Activated naive CD8-positive, alpha-beta T cell treated with anti-CD3 and anti-CD28 coated beads, Interleukin-2, amount 10 ng/mL, durations not matched to agents 7 days and 5 days (primary cell): Measurements from ENCODE around the gene PROSER2. TPM values are rescaled to one million over a fixed set of nuclear protein-coding genes. Genes with fewer than 3 reads are reported as not detected.

Experiments used
- ATAC-seq: fragments of 150-1000 bp; cut with Tn5 transposase; one replicate; pipeline ENCODE4 v1.10.0; 2021; ENCODE audit warnings: low read depth, moderate library complexity
- POLR2A ChIA-PET: fragments of 350-600 bp; sonication (Branson Sonifier 250); formaldehyde crosslinking; loops from one replicate; lab custom pipeline; 2021; ENCODE audit warnings: antibody characterized with exemption; lab: Charles Lee
- DNase-seq: peaks from one replicate; pipeline ENCODE4 v3.0.0; 2021
- H3K27ac Mint-ChIP-seq: one replicate; pipeline ENCODE4 v1.8.0; 2022; ENCODE audit warnings: mild to moderate bottlenecking, mixed read lengths
- H3K27me3 Mint-ChIP-seq: one replicate; pipeline ENCODE4 v1.8.0; 2022; ENCODE audit warnings: mild to moderate bottlenecking, moderate library complexity, mixed read lengths
- H3K36me3 Mint-ChIP-seq: one replicate; pipeline ENCODE4 v1.8.0; 2021; ENCODE audit warnings: mild to moderate bottlenecking, mixed read lengths
- H3K4me1 Mint-ChIP-seq: one replicate; pipeline ENCODE4 v1.8.0; 2021; ENCODE audit warnings: mixed read lengths
- H3K4me3 Mint-ChIP-seq: one replicate; pipeline ENCODE4 v1.8.0; 2022; ENCODE audit warnings: mild to moderate bottlenecking, moderate library complexity, mixed read lengths
- H3K9me3 Mint-ChIP-seq: one replicate; pipeline ENCODE4 v1.8.0; 2021; ENCODE audit warnings: mixed read lengths
- total RNA-seq, 2 experiments: library from RNA; stranded (reverse); gene quantifications; one replicate each; pipeline ENCODE4 v1.2.3, GENCODE V29; 2021

Gene PROSER2
- total RNA-seq = 1 to 10 TPM; 1.0 to 1.2 TPM

- no peaks in the 10 kb centered on the region for H3K9me3 Mint-ChIP-seq
- H3K4me1 Mint-ChIP-seq = peaks cover 9% of the 10 kb centered on the region
- DNase-seq (peak; percentile 75), ATAC-seq (peak; percentile 77)
- POLR2A ChIA-PET = no interaction called here
- no peak within 1 kb of the TSS for H3K27ac Mint-ChIP-seq
- no peaks in the 10 kb centered on the region for H3K36me3 Mint-ChIP-seq
- H3K27me3 Mint-ChIP-seq = peaks cover 62% of the 10 kb centered on the region
- H3K4me3 Mint-ChIP-seq = peak within 1 kb of the TSS; percentile 76
Observed at GRCh38 chr10:11823122-11823988, at the start of gene PROSER2. TSS of gene PROSER2 (plus strand) at chr10:11823356. CDS start at chr10:11852078, 28,722 bp downstream.

- DNase-seq (no peak), ATAC-seq (no peak)
- Mint-ChIP-seq H3K27me3 (peaks cover 10% of the 10 kb centered on the region), H3K9me3 (no peaks in the 10 kb centered on the region), H3K4me3 (no peak overlapping the region), H3K4me1 (no peaks in the 10 kb centered on the region), H3K36me3 (no peaks in the 10 kb centered on the region), H3K27ac (no peak overlapping the region)
- POLR2A ChIA-PET = interaction anchor here (0.6 kb wide), 1 partner anchor 55 kb away, joined by 6 read pairs; no protein-coding TSS in a partner anchor
Observed at GRCh38 chr10:11773761-11774441, 49.3 kb upstream of the PROSER2 start.

DNA sequence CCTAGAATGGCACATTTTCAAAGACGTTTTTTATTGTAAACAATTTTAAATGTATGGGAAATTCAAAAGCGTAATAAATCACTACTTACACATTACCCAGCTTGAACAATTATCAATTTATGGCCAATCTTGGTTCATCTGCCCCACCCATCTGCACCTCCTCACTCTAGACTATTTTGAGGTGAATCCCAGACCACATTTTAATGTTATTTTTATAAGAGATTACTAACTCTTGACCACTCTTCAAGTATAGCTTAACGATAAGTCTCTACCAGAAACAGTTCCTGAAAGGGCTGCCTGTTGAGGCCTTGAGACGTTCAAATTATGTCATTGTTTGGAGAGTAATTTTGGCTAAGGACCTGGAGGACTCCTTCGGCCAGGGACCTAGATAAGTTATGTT, 47.7 kb upstream of the PROSER2 start:
- no peaks in the 10 kb centered on the region for H3K9me3 Mint-ChIP-seq
- no peaks in the 10 kb centered on the region for H3K36me3 Mint-ChIP-seq
- DNase-seq = no peak
- H3K27ac Mint-ChIP-seq = no peak overlapping the region
- no peak for ATAC-seq
- H3K4me3 Mint-ChIP-seq = no peak overlapping the region
- H3K27me3 Mint-ChIP-seq = peaks cover 8% of the 10 kb centered on the region
- POLR2A ChIA-PET = no interaction called here
- H3K4me1 Mint-ChIP-seq = no peaks in the 10 kb centered on the region

DNA sequence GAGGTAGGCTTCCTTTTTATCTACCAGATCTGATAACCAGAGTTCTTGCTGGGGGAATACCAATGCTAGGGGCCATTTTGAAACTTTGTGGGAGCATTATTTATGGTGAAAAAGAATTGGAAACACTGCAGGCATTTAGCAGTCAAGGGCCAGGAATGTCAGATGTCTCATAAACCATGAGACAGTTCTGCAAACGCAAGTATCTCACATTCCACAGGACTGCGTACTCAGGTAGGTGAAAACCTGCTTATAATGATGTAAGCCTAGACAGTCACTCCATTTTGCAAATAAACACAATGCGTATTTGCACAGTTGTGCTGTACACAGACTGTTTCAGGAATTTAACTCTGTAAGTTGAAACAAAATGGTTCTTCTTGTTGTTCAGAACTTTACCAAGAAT, 47.1 kb upstream of the PROSER2 start:
- POLR2A ChIA-PET = no interaction called here
- Mint-ChIP-seq H3K27ac (no peak overlapping the region), H3K9me3 (no peaks in the 10 kb centered on the region), H3K4me3 (no peak overlapping the region), H3K27me3 (peaks cover 8% of the 10 kb centered on the region), H3K4me1 (no peaks in the 10 kb centered on the region), H3K36me3 (no peaks in the 10 kb centered on the region)
- ATAC-seq = no peak
- no peak for DNase-seq

GRCh38 chr10:11781114-11781513, 42.0 kb upstream of the PROSER2 start:
- POLR2A ChIA-PET = no interaction called here
- no peaks in the 10 kb centered on the region for H3K36me3 Mint-ChIP-seq
- ATAC-seq (no peak), DNase-seq (no peak)
- H3K4me3 Mint-ChIP-seq = no peak overlapping the region
- no peak overlapping the region for H3K27ac Mint-ChIP-seq
- H3K9me3 Mint-ChIP-seq = no peaks in the 10 kb centered on the region
- H3K27me3 Mint-ChIP-seq = peaks cover 6% of the 10 kb centered on the region
- peaks cover 5% of the 10 kb centered on the region for H3K4me1 Mint-ChIP-seq

DNA sequence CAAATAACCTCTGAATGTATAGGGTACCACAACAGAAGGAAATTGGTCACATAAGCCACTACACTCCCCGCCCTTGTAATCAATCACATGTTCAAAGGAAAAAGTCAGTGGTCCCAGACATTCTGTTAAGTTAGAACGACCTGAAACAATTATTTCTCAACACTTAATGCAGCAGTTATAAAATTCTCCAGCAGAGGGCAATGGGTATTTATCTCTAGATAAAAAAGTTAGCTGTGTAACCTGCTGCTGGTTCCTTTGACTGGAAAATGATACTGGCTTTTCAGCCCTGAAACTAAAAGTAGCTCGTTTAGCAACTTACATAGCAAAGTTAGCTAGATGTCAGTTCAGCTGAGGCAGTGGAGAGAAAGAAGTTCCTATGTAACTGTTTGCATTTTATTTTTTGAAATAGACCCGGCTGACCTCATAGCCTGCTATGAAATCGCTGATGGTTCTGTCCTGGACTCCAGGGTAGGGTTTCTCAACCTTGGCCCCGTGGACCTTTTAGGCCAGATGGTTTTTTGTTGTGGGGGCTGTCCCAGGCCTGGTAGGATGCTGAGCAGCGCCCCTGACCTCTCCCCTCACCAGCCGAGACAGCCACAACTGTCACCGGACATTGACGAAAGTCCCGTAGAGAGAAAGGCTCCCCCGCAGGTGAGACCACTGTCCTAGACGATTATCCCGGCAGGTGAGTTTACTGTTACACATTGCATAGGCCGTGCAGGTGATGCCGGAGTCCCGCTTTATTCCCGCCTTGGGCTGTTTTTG, 40.2 kb upstream of the PROSER2 start:
- H3K4me3 Mint-ChIP-seq = no peak overlapping the region
- DNase-seq (no peak), ATAC-seq (peak; percentile 67)
- H3K9me3 Mint-ChIP-seq = no peaks in the 10 kb centered on the region
- H3K36me3 Mint-ChIP-seq = no peaks in the 10 kb centered on the region
- peaks cover 9% of the 10 kb centered on the region for H3K27me3 Mint-ChIP-seq
- POLR2A ChIA-PET = interaction anchor here (0.5 kb wide), 1 partner anchor 511 kb away, joined by 4 read pairs; no protein-coding TSS in a partner anchor
- no peak overlapping the region for H3K27ac Mint-ChIP-seq
- peaks cover 5% of the 10 kb centered on the region for H3K4me1 Mint-ChIP-seq

DNA sequence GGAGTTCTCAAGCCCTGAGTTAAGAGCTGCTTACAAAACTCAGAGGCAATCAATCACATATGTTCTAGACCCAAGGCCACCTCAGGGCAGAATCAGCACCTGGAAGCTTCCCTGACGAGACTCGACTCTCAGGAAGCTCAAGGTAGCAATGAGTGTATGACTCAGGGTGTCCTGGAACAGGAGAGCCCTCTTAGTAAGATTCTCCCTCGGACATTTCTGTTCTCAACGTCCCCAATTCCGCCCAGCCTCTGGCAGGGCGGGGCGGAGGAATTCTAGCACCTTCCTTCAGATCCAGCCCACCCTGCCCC, 39.6 kb upstream of the PROSER2 start:
- no peaks in the 10 kb centered on the region for H3K36me3 Mint-ChIP-seq
- peaks cover 5% of the 10 kb centered on the region for H3K4me1 Mint-ChIP-seq
- H3K27me3 Mint-ChIP-seq = peaks cover 11% of the 10 kb centered on the region
- H3K27ac Mint-ChIP-seq = no peak overlapping the region
- ATAC-seq (no peak), DNase-seq (no peak)
- H3K9me3 Mint-ChIP-seq = no peaks in the 10 kb centered on the region
- POLR2A ChIA-PET = no interaction called here
- no peak overlapping the region for H3K4me3 Mint-ChIP-seq

GRCh38 chr10:11787374-11787773, 35.8 kb upstream of the PROSER2 start:
- POLR2A ChIA-PET = no interaction called here
- DNase-seq = no peak
- peaks cover 5% of the 10 kb centered on the region for H3K4me1 Mint-ChIP-seq
- ATAC-seq = no peak
- H3K36me3 Mint-ChIP-seq = no peaks in the 10 kb centered on the region
- H3K4me3 Mint-ChIP-seq = no peak overlapping the region
- H3K27ac Mint-ChIP-seq = no peak overlapping the region
- no peaks in the 10 kb centered on the region for H3K9me3 Mint-ChIP-seq
- H3K27me3 Mint-ChIP-seq = peaks cover 14% of the 10 kb centered on the region

GRCh38 chr10:11787846-11788245, 35.3 kb upstream of the PROSER2 start:
- ATAC-seq (no peak), DNase-seq (no peak)
- Mint-ChIP-seq H3K4me3 (no peak overlapping the region), H3K27me3 (peaks cover 14% of the 10 kb centered on the region), H3K27ac (no peak overlapping the region), H3K9me3 (no peaks in the 10 kb centered on the region), H3K36me3 (no peaks in the 10 kb centered on the region), H3K4me1 (peaks cover 2% of the 10 kb centered on the region)
- POLR2A ChIA-PET = no interaction called here

- POLR2A ChIA-PET = no interaction called here
- Mint-ChIP-seq H3K27me3 (peaks cover 14% of the 10 kb centered on the region), H3K36me3 (no peaks in the 10 kb centered on the region), H3K27ac (no peak overlapping the region), H3K4me1 (no peaks in the 10 kb centered on the region), H3K9me3 (no peaks in the 10 kb centered on the region), H3K4me3 (no peak overlapping the region)
- DNase-seq (no peak), ATAC-seq (no peak)
Observed at GRCh38 chr10:11789306-11789705, 33.9 kb upstream of the PROSER2 start.

DNA sequence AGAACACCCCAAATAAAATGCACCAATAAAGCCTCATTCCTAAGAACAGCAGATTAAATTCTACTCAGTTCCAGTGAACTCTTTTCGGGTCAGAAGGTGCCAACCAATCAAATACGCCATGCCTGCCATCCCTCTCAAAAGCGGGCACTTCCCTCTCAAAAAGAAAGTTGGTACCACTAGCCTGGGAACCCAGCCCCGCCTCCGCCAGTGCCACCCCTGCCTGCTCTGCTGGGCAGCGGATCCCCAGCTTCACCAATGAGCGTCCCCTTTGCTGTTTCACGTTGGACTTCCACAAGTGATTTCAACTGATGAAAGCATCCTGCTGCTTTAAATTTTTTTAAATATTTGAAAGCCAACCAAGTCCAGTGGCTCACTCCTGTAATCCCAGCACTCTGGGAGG, 33.2 kb upstream of the PROSER2 start:
- Mint-ChIP-seq H3K27me3 (peaks cover 14% of the 10 kb centered on the region), H3K4me3 (no peak overlapping the region), H3K4me1 (no peaks in the 10 kb centered on the region), H3K27ac (no peak overlapping the region), H3K36me3 (no peaks in the 10 kb centered on the region), H3K9me3 (no peaks in the 10 kb centered on the region)
- DNase-seq (no peak), ATAC-seq (no peak)
- POLR2A ChIA-PET = no interaction called here

- peaks cover 5% of the 10 kb centered on the region for H3K4me1 Mint-ChIP-seq
- H3K27ac Mint-ChIP-seq = no peak overlapping the region
- H3K9me3 Mint-ChIP-seq = no peaks in the 10 kb centered on the region
- no peak for ATAC-seq
- no peaks in the 10 kb centered on the region for H3K36me3 Mint-ChIP-seq
- H3K4me3 Mint-ChIP-seq = no peak overlapping the region
- DNase-seq = no peak
- H3K27me3 Mint-ChIP-seq = peaks cover 5% of the 10 kb centered on the region
- POLR2A ChIA-PET = no interaction called here
Observed at GRCh38 chr10:11793762-11794479, 29.2 kb upstream of the PROSER2 start.

DNA sequence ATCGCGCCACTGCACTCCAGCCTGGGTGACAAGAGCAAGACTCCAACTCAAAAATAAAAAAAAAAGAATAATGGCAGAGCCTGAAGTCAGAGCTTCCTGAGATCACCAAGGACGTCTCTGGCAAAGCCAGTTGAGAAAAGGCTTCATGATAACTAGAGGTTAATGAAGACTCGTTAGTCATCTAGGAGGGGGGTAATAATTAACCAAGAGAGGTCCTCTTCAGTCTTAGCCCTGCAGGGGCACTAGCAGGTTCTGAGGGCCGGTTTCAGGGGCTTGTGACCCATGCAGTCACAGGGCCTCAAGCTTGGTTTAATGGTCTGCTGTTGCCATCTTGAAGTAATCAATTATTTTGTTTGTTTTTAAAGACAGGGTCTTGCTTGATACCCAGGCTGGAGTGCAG, 28.6 kb upstream of the PROSER2 start:
- POLR2A ChIA-PET = no interaction called here

More for the DNA sequence above, 28.6 kb upstream of the PROSER2 start:
- DNase-seq = no peak
- H3K4me1 Mint-ChIP-seq = peaks cover 5% of the 10 kb centered on the region
- no peak for ATAC-seq
- no peak overlapping the region for H3K4me3 Mint-ChIP-seq
- H3K9me3 Mint-ChIP-seq = no peaks in the 10 kb centered on the region
- H3K27ac Mint-ChIP-seq = no peak overlapping the region
- H3K27me3 Mint-ChIP-seq = peaks cover 1% of the 10 kb centered on the region
- no peaks in the 10 kb centered on the region for H3K36me3 Mint-ChIP-seq
